ENCODE results near the gene MKI67. TPM values are rescaled to one million over a fixed set of nuclear protein-coding genes. Genes with fewer than 3 reads are reported as not detected.

The MKI67 gene
- total and polyA plus RNA-seq, 2 donors from 2014 or later = 0.04 to 2.4 TPM

DNA sequence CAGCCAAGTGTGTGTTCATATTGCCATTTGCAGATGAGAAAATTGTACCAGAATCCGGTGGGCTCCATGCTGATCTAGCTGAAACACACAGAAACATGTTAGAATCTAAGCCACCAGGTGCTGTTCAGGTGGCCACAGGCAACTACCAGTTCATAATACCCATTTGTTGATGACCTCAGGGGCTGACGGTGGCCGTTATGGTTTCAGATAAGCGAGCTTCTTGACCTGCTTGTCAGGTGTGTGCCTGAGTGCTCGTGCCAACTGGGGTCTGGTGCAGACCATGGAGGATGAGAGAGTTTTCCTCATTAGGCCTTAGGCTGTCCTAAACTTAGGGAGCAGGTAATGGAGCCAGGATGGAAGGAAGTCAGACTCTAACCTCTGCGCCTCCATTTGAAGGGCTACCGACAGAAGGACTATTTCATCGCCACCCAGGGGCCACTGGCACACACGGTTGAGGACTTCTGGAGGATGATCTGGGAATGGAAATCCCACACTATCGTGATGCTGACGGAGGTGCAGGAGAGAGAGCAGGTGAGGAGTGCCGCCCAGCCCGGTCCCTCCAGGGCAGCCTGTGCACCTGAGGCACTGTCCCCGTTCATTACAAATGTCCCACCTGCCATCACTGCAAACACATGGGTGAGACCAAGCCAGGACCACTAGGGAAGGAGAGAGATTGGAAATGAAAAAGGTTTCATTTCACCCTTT lies 53.1 kb downstream of the MKI67 start:
- no peak overlapping the region for H3K27ac ChIP-seq (ENCODE audit: low read depth in 2 of 2, low read length in 2 of 2)
- peaks cover 0 to 2% (median 0%) of the 10 kb centered on the region in 3 donors for H3K4me1 ChIP-seq (ENCODE audit: control insufficient read depth in 2 of 3, insufficient read depth in 2 of 3, low read depth in 1 of 3, low read length in 3 of 3)
- H3K36me3 ChIP-seq (ENCODE audit: control insufficient read depth in 2 of 3, insufficient read depth in 3 of 3, low read length in 3 of 3) = peaks cover 0 to 12% (median 2%) of the 10 kb centered on the region in 3 donors
- intact Hi-C loops (cut with DNase I) = no loop called here
- H3K9me3 ChIP-seq (ENCODE audit: control insufficient read depth in 2 of 3, insufficient read depth in 1 of 3, low read length in 3 of 3) = no peaks in the 10 kb centered on the region
- peak in 1 of 5 donors; percentile 40 for DNase-seq
- H3K9ac ChIP-seq (ENCODE audit: low read length in 3 of 3) = no peak overlapping the region
- no peak for TF ChIP-seq CTCF (IDR thresholded peaks at IDR 0.05; ENCODE audit: borderline replicate concordance, extremely low read depth, insufficient read depth)
- H3K4me3 ChIP-seq (ENCODE audit: low read length in 3 of 3) = no peak overlapping the region
- FAIRE-seq = no peak
- no peaks in the 10 kb centered on the region for H3K27me3 ChIP-seq (ENCODE audit: control insufficient read depth, insufficient read depth, low read length)

DNA sequence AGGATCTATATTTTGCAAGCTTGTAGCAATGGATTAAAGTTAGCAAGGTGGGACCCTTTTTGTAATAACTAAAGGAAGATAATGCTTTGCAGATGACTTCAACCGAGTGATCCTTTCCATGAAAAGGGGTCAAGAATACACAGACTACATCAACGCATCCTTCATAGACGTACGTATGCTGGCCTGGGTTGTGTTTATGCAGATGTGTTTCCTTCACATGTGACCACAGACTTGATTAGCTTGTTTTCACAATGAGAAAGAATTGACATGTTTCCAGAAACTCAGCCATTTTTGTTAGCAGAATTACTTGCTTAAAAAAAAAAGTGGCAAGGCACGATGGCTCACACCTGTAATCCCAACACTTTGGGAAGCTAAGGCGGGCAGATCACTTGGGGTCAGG lies 54.2 kb downstream of the MKI67 start:
- Histone ChIP-seq H3K4me1 (ENCODE audit: control insufficient read depth in 2 of 3, insufficient read depth in 2 of 3, low read depth in 1 of 3, low read length in 3 of 3) (peaks cover 0 to 2% (median 0%) of the 10 kb centered on the region in 3 donors), H3K36me3 (ENCODE audit: control insufficient read depth in 2 of 3, insufficient read depth in 3 of 3, low read length in 3 of 3) (peaks cover 3 to 17% (median 5%) of the 10 kb centered on the region in 3 donors), H3K4me3 (ENCODE audit: low read length in 3 of 3) (no peak overlapping the region), H3K27me3 (ENCODE audit: control insufficient read depth, insufficient read depth, low read length) (no peaks in the 10 kb centered on the region), H3K9ac (ENCODE audit: low read length in 3 of 3) (no peak overlapping the region), H3K27ac (ENCODE audit: low read depth in 2 of 2, low read length in 2 of 2) (no peak overlapping the region), H3K9me3 (ENCODE audit: control insufficient read depth in 2 of 3, insufficient read depth in 1 of 3, low read length in 3 of 3) (no peaks in the 10 kb centered on the region)
- TF ChIP-seq CTCF (IDR thresholded peaks at IDR 0.05; ENCODE audit: borderline replicate concordance, extremely low read depth, insufficient read depth) = no peak
- FAIRE-seq (no peak), DNase-seq (no peak)
- intact Hi-C loops (cut with DNase I) = no loop called here

GRCh38 chr10:128071417-128071782 lies 54.8 kb downstream of the MKI67 start:
- Histone ChIP-seq H3K4me3 (ENCODE audit: low read length in 3 of 3) (no peak overlapping the region), H3K27ac (ENCODE audit: low read depth in 2 of 2, low read length in 2 of 2) (no peak overlapping the region), H3K9me3 (ENCODE audit: control insufficient read depth in 2 of 3, insufficient read depth in 1 of 3, low read length in 3 of 3) (no peaks in the 10 kb centered on the region), H3K27me3 (ENCODE audit: control insufficient read depth, insufficient read depth, low read length) (no peaks in the 10 kb centered on the region), H3K36me3 (ENCODE audit: control insufficient read depth in 2 of 3, insufficient read depth in 3 of 3, low read length in 3 of 3) (peaks cover 4 to 18% (median 9%) of the 10 kb centered on the region in 3 donors), H3K9ac (ENCODE audit: low read length in 3 of 3) (no peak overlapping the region), H3K4me1 (ENCODE audit: control insufficient read depth in 2 of 3, insufficient read depth in 2 of 3, low read depth in 1 of 3, low read length in 3 of 3) (peaks cover 0 to 2% (median 0%) of the 10 kb centered on the region in 3 donors)
- FAIRE-seq (no peak), DNase-seq (peak in 4 of 5 donors; percentile 26 to 46 (median 35))
- intact Hi-C loops (cut with DNase I) = no loop called here
- no peak for TF ChIP-seq CTCF (IDR thresholded peaks at IDR 0.05; ENCODE audit: borderline replicate concordance, extremely low read depth, insufficient read depth)
